ENCODE results near the gene NUTM2A. TPM values are rescaled to one million over a fixed set of nuclear protein-coding genes. Genes with fewer than 3 reads are reported as not detected.
"Not testable (repeated sequence)": the region's sequence is repeated elsewhere in the genome, so short reads cannot be mapped to it uniquely, and the experiment has no call there.

Gene NUTM2A
- 0.06 and 0.10 TPM in 2 replicates for polyA plus RNA-seq (2011; rRNA removed)
- polyA minus RNA-seq (2011; rRNA and poly(A)+ RNA removed): 0.13 and 0.14 TPM in 2 replicates

- CTCF ChIA-PET; POLR2A ChIA-PET; H3K27me3 ChIP-seq (ENCODE audit: control insufficient read depth, insufficient read depth, low read length); H3K4me3 ChIP-seq (ENCODE audit: low read depth, low read length); DNase-seq (ENCODE audit: low read depth, low spot score); H3K9me3 ChIP-seq (ENCODE audit: control insufficient read depth, insufficient read depth, low read length); H3K27ac ChIP-seq (ENCODE audit: low read depth, low read length): not testable (repeated sequence)
Measured at GRCh38 chr10:87225148-87225547, at the start of gene NUTM2A. TSS of gene NUTM2A (plus strand) at chr10:87225448. CDS start at chr10:87225831, 383 bp downstream.

GRCh38 chr10:87177587-87177986, 47.7 kb upstream of the NUTM2A start:
- H3K9me3 ChIP-seq (ENCODE audit: control insufficient read depth, insufficient read depth, low read length); CTCF ChIA-PET; POLR2A ChIA-PET; H3K27ac ChIP-seq (ENCODE audit: low read depth, low read length); DNase-seq (ENCODE audit: low read depth, low spot score); H3K27me3 ChIP-seq (ENCODE audit: control insufficient read depth, insufficient read depth, low read length); H3K4me3 ChIP-seq (ENCODE audit: low read depth, low read length): not testable (repeated sequence)

- POLR2A ChIA-PET; H3K4me3 ChIP-seq (ENCODE audit: low read depth, low read length); DNase-seq (ENCODE audit: low read depth, low spot score); H3K9me3 ChIP-seq (ENCODE audit: control insufficient read depth, insufficient read depth, low read length); H3K27me3 ChIP-seq (ENCODE audit: control insufficient read depth, insufficient read depth, low read length); CTCF ChIA-PET; H3K27ac ChIP-seq (ENCODE audit: low read depth, low read length): not testable (repeated sequence)
Measured at GRCh38 chr10:87184421-87184820, 40.8 kb upstream of the NUTM2A start.

- H3K9me3 ChIP-seq (ENCODE audit: control insufficient read depth, insufficient read depth, low read length); H3K27ac ChIP-seq (ENCODE audit: low read depth, low read length); DNase-seq (ENCODE audit: low read depth, low spot score); H3K27me3 ChIP-seq (ENCODE audit: control insufficient read depth, insufficient read depth, low read length); H3K4me3 ChIP-seq (ENCODE audit: low read depth, low read length); POLR2A ChIA-PET; CTCF ChIA-PET: not testable (repeated sequence)
Measured at GRCh38 chr10:87186016-87186415, 39.2 kb upstream of the NUTM2A start.

GRCh38 chr10:87187573-87187972, 37.7 kb upstream of the NUTM2A start:
- H3K4me3 ChIP-seq (ENCODE audit: low read depth, low read length); DNase-seq (ENCODE audit: low read depth, low spot score); CTCF ChIA-PET; H3K9me3 ChIP-seq (ENCODE audit: control insufficient read depth, insufficient read depth, low read length); POLR2A ChIA-PET; H3K27me3 ChIP-seq (ENCODE audit: control insufficient read depth, insufficient read depth, low read length); H3K27ac ChIP-seq (ENCODE audit: low read depth, low read length): not testable (repeated sequence)

- POLR2A ChIA-PET; H3K27me3 ChIP-seq (ENCODE audit: control insufficient read depth, insufficient read depth, low read length); H3K27ac ChIP-seq (ENCODE audit: low read depth, low read length); DNase-seq (ENCODE audit: low read depth, low spot score); H3K9me3 ChIP-seq (ENCODE audit: control insufficient read depth, insufficient read depth, low read length); H3K4me3 ChIP-seq (ENCODE audit: low read depth, low read length); CTCF ChIA-PET: not testable (repeated sequence)
Measured at GRCh38 chr10:87191841-87192240, 33.4 kb upstream of the NUTM2A start.

- H3K9me3 ChIP-seq (ENCODE audit: control insufficient read depth, insufficient read depth, low read length); DNase-seq (ENCODE audit: low read depth, low spot score); H3K4me3 ChIP-seq (ENCODE audit: low read depth, low read length); H3K27me3 ChIP-seq (ENCODE audit: control insufficient read depth, insufficient read depth, low read length); CTCF ChIA-PET; H3K27ac ChIP-seq (ENCODE audit: low read depth, low read length); POLR2A ChIA-PET: not testable (repeated sequence)
Measured at GRCh38 chr10:87200924-87201323, 24.3 kb upstream of the NUTM2A start.

GRCh38 chr10:87204801-87205200, 20.4 kb upstream of the NUTM2A start:
- H3K4me3 ChIP-seq (ENCODE audit: low read depth, low read length); H3K27me3 ChIP-seq (ENCODE audit: control insufficient read depth, insufficient read depth, low read length); POLR2A ChIA-PET; H3K9me3 ChIP-seq (ENCODE audit: control insufficient read depth, insufficient read depth, low read length); H3K27ac ChIP-seq (ENCODE audit: low read depth, low read length); DNase-seq (ENCODE audit: low read depth, low spot score); CTCF ChIA-PET: not testable (repeated sequence)

GRCh38 chr10:87206922-87207321, 18.3 kb upstream of the NUTM2A start:
- CTCF ChIA-PET; H3K4me3 ChIP-seq (ENCODE audit: low read depth, low read length); POLR2A ChIA-PET; H3K9me3 ChIP-seq (ENCODE audit: control insufficient read depth, insufficient read depth, low read length); H3K27me3 ChIP-seq (ENCODE audit: control insufficient read depth, insufficient read depth, low read length); DNase-seq (ENCODE audit: low read depth, low spot score); H3K27ac ChIP-seq (ENCODE audit: low read depth, low read length): not testable (repeated sequence)

GRCh38 chr10:87210309-87210708, 14.9 kb upstream of the NUTM2A start:
- POLR2A ChIA-PET; DNase-seq (ENCODE audit: low read depth, low spot score); H3K27ac ChIP-seq (ENCODE audit: low read depth, low read length); H3K4me3 ChIP-seq (ENCODE audit: low read depth, low read length); CTCF ChIA-PET; H3K27me3 ChIP-seq (ENCODE audit: control insufficient read depth, insufficient read depth, low read length); H3K9me3 ChIP-seq (ENCODE audit: control insufficient read depth, insufficient read depth, low read length): not testable (repeated sequence)

- H3K27ac ChIP-seq (ENCODE audit: low read depth, low read length); H3K4me3 ChIP-seq (ENCODE audit: low read depth, low read length); H3K27me3 ChIP-seq (ENCODE audit: control insufficient read depth, insufficient read depth, low read length); H3K9me3 ChIP-seq (ENCODE audit: control insufficient read depth, insufficient read depth, low read length); DNase-seq (ENCODE audit: low read depth, low spot score); CTCF ChIA-PET; POLR2A ChIA-PET: not testable (repeated sequence)
Measured at GRCh38 chr10:87211848-87212247, 13.4 kb upstream of the NUTM2A start.

- H3K4me3 ChIP-seq (ENCODE audit: low read depth, low read length); POLR2A ChIA-PET; H3K27ac ChIP-seq (ENCODE audit: low read depth, low read length); H3K9me3 ChIP-seq (ENCODE audit: control insufficient read depth, insufficient read depth, low read length); DNase-seq (ENCODE audit: low read depth, low spot score); H3K27me3 ChIP-seq (ENCODE audit: control insufficient read depth, insufficient read depth, low read length); CTCF ChIA-PET: not testable (repeated sequence)
Measured at GRCh38 chr10:87213150-87213765, 12.0 kb upstream of the NUTM2A start.

- DNase-seq (ENCODE audit: low read depth, low spot score); POLR2A ChIA-PET; CTCF ChIA-PET; H3K9me3 ChIP-seq (ENCODE audit: control insufficient read depth, insufficient read depth, low read length); H3K27ac ChIP-seq (ENCODE audit: low read depth, low read length); H3K27me3 ChIP-seq (ENCODE audit: control insufficient read depth, insufficient read depth, low read length); H3K4me3 ChIP-seq (ENCODE audit: low read depth, low read length): not testable (repeated sequence)
Measured at GRCh38 chr10:87213806-87214205, 11.4 kb upstream of the NUTM2A start.

Measured in AG04450 (cell line).